C4-2B (cell line): Measurements from ENCODE around the gene EPN1.

Experiments used
- ZFX ChIP-seq: fragments of 450-650 bp; IDR thresholded peaks from 2 replicates; pipeline ENCODE4 v1.6.1; 2017
- TF ChIP-seq, protein P1 (sequence below): fragments of 450-650 bp; conservative IDR thresholded peaks from 2 replicates; pipeline ENCODE4 v1.5.1; 2017; ENCODE audit warnings: mild to moderate bottlenecking

DNA sequence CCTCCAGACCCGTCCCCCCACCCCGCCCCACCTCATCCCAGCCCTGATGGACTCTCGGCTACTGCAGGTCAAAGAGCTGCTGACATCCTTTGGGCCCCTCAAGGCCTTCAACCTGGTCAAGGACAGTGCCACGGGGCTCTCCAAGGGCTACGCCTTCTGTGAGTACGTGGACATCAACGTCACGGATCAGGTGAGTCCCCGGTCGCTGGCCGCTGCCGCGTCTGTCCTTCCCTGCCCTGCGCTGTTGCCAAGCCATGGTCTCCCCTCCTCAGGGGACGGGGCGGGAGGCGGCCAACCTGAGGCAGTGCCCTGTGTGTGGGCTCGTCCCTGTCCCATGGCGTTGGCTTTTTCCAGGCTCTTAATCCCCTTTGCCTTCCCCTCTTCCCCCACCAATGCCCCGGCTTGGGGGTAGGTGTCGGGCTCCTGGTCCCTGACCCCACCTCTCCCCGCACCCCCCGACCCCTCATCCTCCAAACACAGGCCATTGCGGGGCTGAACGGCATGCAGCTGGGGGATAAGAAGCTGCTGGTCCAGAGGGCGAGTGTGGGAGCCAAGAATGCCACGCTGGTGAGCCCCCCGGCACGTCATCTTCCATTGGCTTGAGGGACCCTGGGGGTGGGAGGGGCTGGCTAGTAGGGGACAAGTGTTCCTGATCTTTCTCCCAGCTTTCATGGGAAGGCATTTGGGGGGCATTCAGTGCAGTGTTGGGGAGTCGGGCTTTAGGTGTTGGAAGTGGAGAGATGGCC lies 6.2 kb upstream of the EPN1 start:
- TF ChIP-seq, protein P1, sequence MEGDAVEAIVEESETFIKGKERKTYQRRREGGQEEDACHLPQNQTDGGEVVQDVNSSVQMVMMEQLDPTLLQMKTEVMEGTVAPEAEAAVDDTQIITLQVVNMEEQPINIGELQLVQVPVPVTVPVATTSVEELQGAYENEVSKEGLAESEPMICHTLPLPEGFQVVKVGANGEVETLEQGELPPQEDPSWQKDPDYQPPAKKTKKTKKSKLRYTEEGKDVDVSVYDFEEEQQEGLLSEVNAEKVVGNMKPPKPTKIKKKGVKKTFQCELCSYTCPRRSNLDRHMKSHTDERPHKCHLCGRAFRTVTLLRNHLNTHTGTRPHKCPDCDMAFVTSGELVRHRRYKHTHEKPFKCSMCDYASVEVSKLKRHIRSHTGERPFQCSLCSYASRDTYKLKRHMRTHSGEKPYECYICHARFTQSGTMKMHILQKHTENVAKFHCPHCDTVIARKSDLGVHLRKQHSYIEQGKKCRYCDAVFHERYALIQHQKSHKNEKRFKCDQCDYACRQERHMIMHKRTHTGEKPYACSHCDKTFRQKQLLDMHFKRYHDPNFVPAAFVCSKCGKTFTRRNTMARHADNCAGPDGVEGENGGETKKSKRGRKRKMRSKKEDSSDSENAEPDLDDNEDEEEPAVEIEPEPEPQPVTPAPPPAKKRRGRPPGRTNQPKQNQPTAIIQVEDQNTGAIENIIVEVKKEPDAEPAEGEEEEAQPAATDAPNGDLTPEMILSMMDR: no peak
- TF ChIP-seq ZFX: no peak
